Ishikawa (cell line): ENCODE measurements around the gene NCOA4.

Source experiments
- CEBPB ChIP-seq: IDR thresholded peaks from 2 replicates; pipeline ENCODE4 v1.6.1; 2012
- CREB1 ChIP-seq: IDR thresholded peaks from 2 replicates; pipeline ENCODE4 v1.6.1; 2012; ENCODE audit warnings: low read depth
- EGR1 ChIP-seq: IDR thresholded peaks from 2 replicates; pipeline ENCODE4 v1.6.1; 2012
- EP300 ChIP-seq: IDR thresholded peaks from 2 replicates; pipeline ENCODE4 v1.6.1; 2012; ENCODE audit warnings: borderline replicate concordance
- FOXM1 ChIP-seq: IDR thresholded peaks from 2 replicates; pipeline ENCODE4 v1.6.1; 2012; ENCODE audit warnings: low read depth, borderline replicate concordance
- MAX ChIP-seq: IDR thresholded peaks from 2 replicates; pipeline ENCODE4 v1.6.1; 2012
- NFIC ChIP-seq: IDR thresholded peaks from 2 replicates; pipeline ENCODE4 v1.6.1; 2012
- RAD21 ChIP-seq: IDR thresholded peaks from 2 replicates; pipeline ENCODE4 v1.6.1; 2012; ENCODE audit warnings: low read depth
- REST ChIP-seq: IDR thresholded peaks from 2 replicates; pipeline ENCODE4 v1.6.1; 2012; ENCODE audit warnings: low read depth, mild to moderate bottlenecking
- TAF1 ChIP-seq: IDR thresholded peaks from 2 replicates; pipeline ENCODE4 v1.6.1; 2012; ENCODE audit warnings: low read depth, mild to moderate bottlenecking
- TCF12 ChIP-seq: IDR thresholded peaks from 2 replicates; pipeline ENCODE4 v1.6.1; 2012; ENCODE audit warnings: low read depth
- TEAD4 ChIP-seq: IDR thresholded peaks from 2 replicates; pipeline ENCODE4 v1.6.1; 2012
- USF1 ChIP-seq: IDR thresholded peaks from 2 replicates; pipeline ENCODE4 v1.6.1; 2012
- YY1 ChIP-seq: IDR thresholded peaks from 2 replicates; pipeline ENCODE4 v1.6.1; 2012; ENCODE audit warnings: low read depth
- ZBTB7A ChIP-seq: IDR thresholded peaks from 2 replicates; pipeline ENCODE4 v1.6.1; 2012; ENCODE audit warnings: low read depth

The NCOA4 gene

DNA sequence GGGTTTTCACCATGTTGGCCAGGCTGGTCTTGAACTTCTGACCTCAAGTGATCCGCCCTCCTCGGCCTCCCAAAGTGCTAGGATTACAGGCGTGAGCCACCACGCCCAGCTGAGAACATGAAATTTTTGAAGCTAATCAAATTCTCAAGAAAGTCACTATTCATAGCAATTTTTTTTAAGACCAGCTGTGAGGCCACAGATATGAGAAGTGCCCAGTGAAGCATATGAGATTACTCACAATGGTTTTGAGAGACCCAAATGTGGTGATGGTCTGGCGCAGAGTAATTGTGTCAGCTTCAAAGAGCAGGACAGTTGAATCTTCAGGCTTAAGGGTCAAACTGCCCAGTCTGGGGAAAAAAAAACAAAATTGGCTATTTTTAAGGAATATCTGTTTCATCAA lies 16.2 kb downstream of the NCOA4 start:
- TF ChIP-seq EGR1 (no peak), TCF12 (no peak), CREB1 (no peak), RAD21 (no peak), MAX (no peak), TEAD4 (no peak), TAF1 (no peak), EP300 (no peak)

DNA sequence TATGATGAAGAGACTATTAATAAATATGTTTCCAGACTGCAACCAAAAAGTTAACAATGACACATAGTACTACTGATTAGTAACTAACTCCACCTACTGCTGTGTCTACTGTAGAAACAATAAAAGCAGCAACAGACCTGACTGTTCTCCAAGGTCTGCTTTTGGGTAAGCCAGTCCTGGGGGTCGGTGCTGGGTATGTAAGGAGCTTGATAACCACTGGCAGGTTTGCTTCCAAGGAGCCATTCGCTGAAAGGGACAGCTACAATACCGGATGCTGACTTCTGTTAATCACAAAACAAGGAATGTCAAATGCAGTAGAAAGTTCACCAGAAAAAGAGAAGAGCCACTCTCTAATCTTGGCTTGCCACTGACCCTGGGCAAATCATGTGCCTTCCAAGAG lies 17.7 kb downstream of the NCOA4 start:
- TF ChIP-seq CEBPB (no peak), TEAD4 (no peak)

DNA sequence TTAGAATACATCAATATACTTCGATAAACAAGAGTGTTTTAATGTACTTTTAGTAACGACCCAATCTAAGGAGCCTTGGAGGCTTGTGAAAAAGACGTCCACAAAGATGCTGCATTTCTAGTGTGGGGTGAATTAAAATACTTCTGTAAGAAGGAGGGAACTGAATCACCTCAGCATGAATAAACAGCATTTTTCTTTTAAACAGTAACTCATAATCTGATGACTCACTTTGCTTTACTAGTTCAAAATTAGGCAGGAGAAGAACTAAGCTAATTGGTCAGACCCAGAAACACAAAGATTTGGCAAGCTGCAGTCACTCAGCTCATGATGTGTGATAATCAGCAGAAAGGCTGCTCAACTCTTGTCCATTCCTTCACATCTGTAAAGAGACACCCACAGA lies 24.2 kb downstream of the NCOA4 start:
- no peak for TF ChIP-seq TCF12
- TF ChIP-seq TEAD4: no peak
- no peak for TF ChIP-seq FOXM1
- no peak for TF ChIP-seq MAX
- TF ChIP-seq EGR1: no peak

DNA sequence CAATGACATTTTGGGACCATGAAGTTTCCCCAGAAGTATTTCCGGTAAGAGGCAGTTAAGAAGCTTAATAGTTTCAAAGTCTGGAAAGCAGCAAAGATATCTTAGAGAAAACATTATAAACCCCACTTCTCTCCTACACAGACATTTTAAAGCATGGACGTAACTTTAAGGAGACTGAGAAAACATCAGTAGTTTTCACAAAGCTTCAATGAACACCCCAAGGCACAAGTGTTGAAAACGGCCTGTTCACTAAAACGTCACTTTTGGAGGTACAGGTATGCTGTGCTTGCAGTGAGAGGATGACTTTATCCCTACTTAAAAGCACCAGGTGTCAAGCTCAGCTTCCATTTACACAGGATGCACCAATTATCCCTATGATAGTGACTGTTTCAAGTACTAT lies 25.0 kb downstream of the NCOA4 start:
- no peak for TF ChIP-seq RAD21
- TF ChIP-seq NFIC: no peak
- no peak for TF ChIP-seq TAF1
- no peak for TF ChIP-seq CEBPB
- TF ChIP-seq EP300: no peak
- no peak for TF ChIP-seq CREB1
- no peak for TF ChIP-seq FOXM1
- TF ChIP-seq REST: no peak
- TF ChIP-seq TCF12: no peak
- TF ChIP-seq EGR1: no peak
- TF ChIP-seq USF1: no peak
- no peak for TF ChIP-seq YY1
- TF ChIP-seq TEAD4: no peak
- no peak for TF ChIP-seq MAX
- no peak for TF ChIP-seq ZBTB7A

GRCh38 chr10:46004963-46005362 lies 25.5 kb downstream of the NCOA4 start:
- TF ChIP-seq TAF1: no peak
- no peak for TF ChIP-seq CEBPB
- no peak for TF ChIP-seq FOXM1
- no peak for TF ChIP-seq EP300
- TF ChIP-seq TCF12: no peak
- no peak for TF ChIP-seq YY1
- TF ChIP-seq EGR1: no peak
- no peak for TF ChIP-seq REST
- TF ChIP-seq ZBTB7A: no peak
- TF ChIP-seq MAX: no peak

GRCh38 chr10:46002916-46003693 lies 27.3 kb downstream of the NCOA4 start:
- TF ChIP-seq TCF12 (no peak), CREB1 (no peak), REST (no peak), YY1 (no peak), TAF1 (no peak), EP300 (no peak), USF1 (no peak)
